ENCODE measurements around the gene SH3BP4.

Gene SH3BP4

GRCh38 chr2:235007664-235008457 is 56.0 kb downstream of the SH3BP4 start:
- H3K4me3 ChIP-seq (ENCODE audit: low read depth, low read length), result no peak overlapping the region
- DNase-seq (ENCODE audit: low read depth), result no peak
- TF ChIP-seq CTCF (conservative IDR thresholded peaks at IDR 0.05; ENCODE audit: low read depth, low read length), result no peak

- TF ChIP-seq CTCF (conservative IDR thresholded peaks at IDR 0.05; ENCODE audit: low read depth, low read length), result no peak
- DNase-seq (ENCODE audit: low read depth), result no peak
- no peak overlapping the region for H3K4me3 ChIP-seq (ENCODE audit: low read depth, low read length)
Observed at GRCh38 chr2:235008584-235009044, 56.8 kb downstream of the SH3BP4 start.

- no peak for DNase-seq (ENCODE audit: low read depth)
- no peak overlapping the region for H3K4me3 ChIP-seq (ENCODE audit: low read depth, low read length)
- no peak for TF ChIP-seq CTCF (conservative IDR thresholded peaks at IDR 0.05; ENCODE audit: low read depth, low read length)
Observed at GRCh38 chr2:235009081-235009480, 57.3 kb downstream of the SH3BP4 start.

- TF ChIP-seq CTCF (conservative IDR thresholded peaks at IDR 0.05; ENCODE audit: low read depth, low read length), result no peak
- DNase-seq (ENCODE audit: low read depth), result no peak
- no peak overlapping the region for H3K4me3 ChIP-seq (ENCODE audit: low read depth, low read length)
Observed at GRCh38 chr2:235010117-235010714, 58.4 kb downstream of the SH3BP4 start.

GRCh38 chr2:235011607-235011928 is 59.8 kb downstream of the SH3BP4 start:
- no peak for TF ChIP-seq CTCF (conservative IDR thresholded peaks at IDR 0.05; ENCODE audit: low read depth, low read length)
- H3K4me3 ChIP-seq (ENCODE audit: low read depth, low read length), result no peak overlapping the region
- no peak for DNase-seq (ENCODE audit: low read depth)

GRCh38 chr2:235011929-235012631 is 60.3 kb downstream of the SH3BP4 start:
- no peak for TF ChIP-seq CTCF (conservative IDR thresholded peaks at IDR 0.05; ENCODE audit: low read depth, low read length)
- H3K4me3 ChIP-seq (ENCODE audit: low read depth, low read length), result no peak overlapping the region
- no peak for DNase-seq (ENCODE audit: low read depth)

Measured in choroid plexus epithelial cell (primary cell).